Measurements from ENCODE around the gene MMS22L. TPM values are rescaled to one million over a fixed set of nuclear protein-coding genes. Genes with fewer than 3 reads are reported as not detected.

MMS22L gene
- total and polyA plus RNA-seq, 4 donors: 1.5 to 27.0 (median 5.8) TPM

GRCh38 chr6:97293198-97293696 lies 10.2 kb upstream of the MMS22L start:
- Histone ChIP-seq H3K4me1 (ENCODE audit: control insufficient read depth in 5 of 5, insufficient read depth in 5 of 5, low read length in 5 of 5) (no peaks in the 10 kb centered on the region), H3K9ac (ENCODE audit: insufficient read depth in 1 of 2, low read length in 2 of 2) (no peak overlapping the region), H3K27me3 (ENCODE audit: control insufficient read depth in 3 of 3, insufficient read depth in 3 of 3, low read length in 2 of 3) (no peaks in the 10 kb centered on the region), H3K9me3 (ENCODE audit: control insufficient read depth in 4 of 4, insufficient read depth in 3 of 4, low read length in 3 of 4) (peaks cover 0 to 3% (median 0%) of the 10 kb centered on the region in 4 donors), H3K4me3 (no peak overlapping the region), H3K36me3 (ENCODE audit: control insufficient read depth in 4 of 4, insufficient read depth in 4 of 4, low read length in 4 of 4) (no peaks in the 10 kb centered on the region), H3K27ac (ENCODE audit: low read depth in 1 of 2, low read length in 1 of 2) (no peak overlapping the region)
- no peak for DNase-seq
- TF ChIP-seq, protein P1, sequence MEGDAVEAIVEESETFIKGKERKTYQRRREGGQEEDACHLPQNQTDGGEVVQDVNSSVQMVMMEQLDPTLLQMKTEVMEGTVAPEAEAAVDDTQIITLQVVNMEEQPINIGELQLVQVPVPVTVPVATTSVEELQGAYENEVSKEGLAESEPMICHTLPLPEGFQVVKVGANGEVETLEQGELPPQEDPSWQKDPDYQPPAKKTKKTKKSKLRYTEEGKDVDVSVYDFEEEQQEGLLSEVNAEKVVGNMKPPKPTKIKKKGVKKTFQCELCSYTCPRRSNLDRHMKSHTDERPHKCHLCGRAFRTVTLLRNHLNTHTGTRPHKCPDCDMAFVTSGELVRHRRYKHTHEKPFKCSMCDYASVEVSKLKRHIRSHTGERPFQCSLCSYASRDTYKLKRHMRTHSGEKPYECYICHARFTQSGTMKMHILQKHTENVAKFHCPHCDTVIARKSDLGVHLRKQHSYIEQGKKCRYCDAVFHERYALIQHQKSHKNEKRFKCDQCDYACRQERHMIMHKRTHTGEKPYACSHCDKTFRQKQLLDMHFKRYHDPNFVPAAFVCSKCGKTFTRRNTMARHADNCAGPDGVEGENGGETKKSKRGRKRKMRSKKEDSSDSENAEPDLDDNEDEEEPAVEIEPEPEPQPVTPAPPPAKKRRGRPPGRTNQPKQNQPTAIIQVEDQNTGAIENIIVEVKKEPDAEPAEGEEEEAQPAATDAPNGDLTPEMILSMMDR (IDR thresholded peaks at IDR 0.05; ENCODE audit: control extremely low read depth, extremely low read depth): no peak
- 93 to 94% methylated on average over 2 of the region's 2 CpGs for WGBS, 2 donors
- no peak for ATAC-seq (ENCODE audit: insufficient read depth, low FRiP score)

GRCh38 chr6:97292671-97293070 lies 9.7 kb upstream of the MMS22L start:
- Histone ChIP-seq H3K36me3 (ENCODE audit: control insufficient read depth in 4 of 4, insufficient read depth in 4 of 4, low read length in 4 of 4) (no peaks in the 10 kb centered on the region), H3K9ac (ENCODE audit: insufficient read depth in 1 of 2, low read length in 2 of 2) (no peak overlapping the region), H3K27me3 (ENCODE audit: control insufficient read depth in 3 of 3, insufficient read depth in 3 of 3, low read length in 2 of 3) (no peaks in the 10 kb centered on the region), H3K27ac (ENCODE audit: low read depth in 1 of 2, low read length in 1 of 2) (no peak overlapping the region), H3K4me1 (ENCODE audit: control insufficient read depth in 5 of 5, insufficient read depth in 5 of 5, low read length in 5 of 5) (no peaks in the 10 kb centered on the region), H3K4me3 (no peak overlapping the region), H3K9me3 (ENCODE audit: control insufficient read depth in 4 of 4, insufficient read depth in 3 of 4, low read length in 3 of 4) (peaks cover 0 to 3% (median 0%) of the 10 kb centered on the region in 4 donors)
- WGBS, 2 donors: 48 to 52% methylated on average over 1 of the region's 1 CpG
- no peak for DNase-seq
- TF ChIP-seq, protein P1 (IDR thresholded peaks at IDR 0.05; ENCODE audit: control extremely low read depth, extremely low read depth): no peak
- ATAC-seq (ENCODE audit: insufficient read depth, low FRiP score): no peak

DNA sequence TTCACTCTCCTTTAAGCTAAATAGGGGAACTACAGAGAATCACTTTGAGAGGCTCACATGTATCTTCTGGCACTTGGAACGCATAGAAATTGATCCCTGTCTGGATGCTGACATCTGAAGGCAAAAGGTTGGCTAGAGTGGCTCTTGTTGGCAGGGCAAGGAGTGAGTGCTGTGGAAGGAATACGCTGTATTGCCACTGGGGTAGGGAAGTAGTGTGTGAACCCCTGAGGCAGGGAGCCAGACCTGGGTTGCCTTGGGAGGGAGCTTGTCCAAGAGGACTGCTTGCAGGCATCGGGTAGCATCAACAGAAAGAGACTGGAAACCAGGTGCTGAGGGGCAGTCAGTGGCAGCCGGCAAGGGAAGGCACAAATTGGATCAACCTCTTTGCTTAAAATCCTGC lies 8.9 kb upstream of the MMS22L start:
- Histone ChIP-seq H3K4me3 (no peak overlapping the region), H3K9ac (ENCODE audit: insufficient read depth in 1 of 2, low read length in 2 of 2) (no peak overlapping the region), H3K27ac (ENCODE audit: low read depth in 1 of 2, low read length in 1 of 2) (no peak overlapping the region), H3K4me1 (ENCODE audit: control insufficient read depth in 5 of 5, insufficient read depth in 5 of 5, low read length in 5 of 5) (no peaks in the 10 kb centered on the region), H3K27me3 (ENCODE audit: control insufficient read depth in 3 of 3, insufficient read depth in 3 of 3, low read length in 2 of 3) (no peaks in the 10 kb centered on the region), H3K36me3 (ENCODE audit: control insufficient read depth in 4 of 4, insufficient read depth in 4 of 4, low read length in 4 of 4) (no peaks in the 10 kb centered on the region), H3K9me3 (ENCODE audit: control insufficient read depth in 4 of 4, insufficient read depth in 3 of 4, low read length in 3 of 4) (peaks cover 0 to 3% (median 0%) of the 10 kb centered on the region in 4 donors)
- TF ChIP-seq, protein P1 (IDR thresholded peaks at IDR 0.05; ENCODE audit: control extremely low read depth, extremely low read depth): no peak
- no peak for ATAC-seq (ENCODE audit: insufficient read depth, low FRiP score)
- WGBS, 2 donors: 79 to 93% methylated on average over 4 of the region's 4 CpGs
- no peak for DNase-seq

DNA sequence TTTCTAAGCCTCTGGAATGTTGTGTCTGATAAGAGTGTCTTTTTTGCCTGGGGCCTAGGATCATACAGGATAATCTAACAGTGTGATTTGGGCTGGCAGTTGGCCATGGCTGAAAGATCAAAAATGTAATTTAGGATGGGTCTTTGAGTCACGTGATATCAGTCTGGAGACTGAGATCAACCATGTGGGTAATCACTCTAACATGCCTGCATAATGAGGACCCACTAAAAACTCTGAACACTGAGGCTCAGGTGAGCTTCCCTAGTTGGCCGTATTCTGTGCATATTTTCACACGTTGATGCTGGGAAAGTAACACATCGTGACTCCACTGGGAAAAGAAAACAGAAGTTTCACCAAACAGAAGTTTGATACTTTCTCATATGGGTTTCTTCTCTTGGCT lies 6.3 kb upstream of the MMS22L start:
- ATAC-seq (ENCODE audit: insufficient read depth, low FRiP score): no peak
- Histone ChIP-seq H3K4me1 (ENCODE audit: control insufficient read depth in 5 of 5, insufficient read depth in 5 of 5, low read length in 5 of 5) (no peaks in the 10 kb centered on the region), H3K36me3 (ENCODE audit: control insufficient read depth in 4 of 4, insufficient read depth in 4 of 4, low read length in 4 of 4) (no peaks in the 10 kb centered on the region), H3K9me3 (ENCODE audit: control insufficient read depth in 4 of 4, insufficient read depth in 3 of 4, low read length in 3 of 4) (peaks cover 0 to 3% (median 0%) of the 10 kb centered on the region in 4 donors), H3K9ac (ENCODE audit: insufficient read depth in 1 of 2, low read length in 2 of 2) (no peak overlapping the region), H3K27ac (ENCODE audit: low read depth in 1 of 2, low read length in 1 of 2) (no peak overlapping the region), H3K27me3 (ENCODE audit: control insufficient read depth in 3 of 3, insufficient read depth in 3 of 3, low read length in 2 of 3) (no peaks in the 10 kb centered on the region), H3K4me3 (no peak overlapping the region)
- WGBS, 2 donors: 91 to 98% methylated on average over 4 of the region's 4 CpGs
- DNase-seq: no peak
- TF ChIP-seq, protein P1 (IDR thresholded peaks at IDR 0.05; ENCODE audit: control extremely low read depth, extremely low read depth): no peak
